ENCODE results near the gene TK2. TPM values are rescaled to one million over a fixed set of nuclear protein-coding genes. Genes with fewer than 3 reads are reported as not detected.

The TK2 gene
- polyA plus RNA-seq, 2 of the 4 experiments (the other 2 are of a cell fraction), result 13.9 to 29.5 TPM

DNA sequence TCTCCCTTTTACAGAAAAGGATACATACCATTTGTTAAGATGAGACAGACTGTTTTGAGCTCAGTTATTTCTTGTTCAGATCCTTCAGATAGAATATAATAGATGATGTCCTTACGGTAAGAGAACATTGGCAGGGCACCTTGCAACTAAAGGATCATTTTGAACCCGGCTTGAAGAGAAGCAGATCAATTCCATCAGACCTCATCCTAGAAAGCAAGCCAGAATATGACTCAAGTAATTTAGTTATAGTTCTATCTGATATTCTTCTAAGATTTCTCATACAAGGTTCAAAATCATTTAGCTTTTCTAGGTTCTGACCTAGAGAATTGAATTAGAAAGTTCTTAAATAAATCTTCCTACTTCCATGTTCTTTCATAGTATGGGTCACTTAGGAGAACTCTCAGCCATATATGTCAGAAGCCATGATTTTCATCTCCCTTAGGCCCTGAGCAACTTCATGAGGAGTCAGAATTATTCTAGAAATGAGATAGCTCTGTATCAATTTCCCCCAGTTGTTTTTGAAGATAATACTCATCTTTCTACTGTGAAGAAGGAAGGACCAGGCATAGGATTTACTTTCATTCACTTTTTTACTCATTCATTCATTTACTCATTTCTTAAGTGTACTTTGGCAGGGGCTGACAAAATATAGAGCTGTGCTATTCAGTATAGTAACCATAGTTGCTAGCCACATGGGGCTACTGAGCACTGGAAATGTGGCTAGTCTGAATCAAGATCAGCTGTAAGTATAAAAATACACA, 13.8 kb upstream of the TK2 start:
- H3K9me3 ChIP-seq, result no peaks in the 10 kb centered on the region

DNA sequence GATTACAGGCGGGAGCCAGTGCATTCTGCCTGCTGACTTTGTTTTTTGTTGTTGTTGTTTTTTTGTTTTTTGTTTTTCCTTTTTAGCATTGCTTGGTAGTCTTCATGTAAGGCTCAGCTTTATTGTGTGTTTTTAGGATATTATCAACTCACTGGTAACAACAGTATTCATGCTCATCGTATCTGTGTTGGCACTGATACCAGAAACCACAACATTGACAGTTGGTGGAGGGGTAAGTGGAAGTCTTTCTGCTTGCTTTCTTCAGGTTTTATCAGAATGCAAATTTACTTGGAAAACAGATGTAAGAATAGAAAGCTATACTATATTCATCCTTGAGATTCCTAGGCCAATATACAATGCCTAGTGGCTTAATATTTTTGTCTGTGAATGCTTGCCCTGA, 13.1 kb upstream of the TK2 start:
- no peak overlapping the region for H3K4me2 ChIP-seq
- no peaks in the 10 kb centered on the region for H3K9me3 ChIP-seq
- DNase-seq (ENCODE audit: low read depth in 1 of 2, low spot score in 1 of 2) (no peak), FAIRE-seq (no peak), ATAC-seq (no peak)
- no peak overlapping the region for H3K27ac ChIP-seq
- ChIA-PET POLR2A (interaction anchor here (1.3 to 1.8 kb wide), 2 partner anchors 11 to 41 kb away, joined by 6 to 8 read pairs; partner anchors contain the start of gene CKLF), CTCF (interaction anchor here (0.7 to 4.8 kb wide), 20 partner anchors 8 to 332 kb away, joined by 3 to 34 read pairs (median 5); partner anchors contain the start of genes CKLF, CMTM2, CMTM3 and TK2)
- TF ChIP-seq SREBF2 (IDR thresholded peaks at IDR 0.05) (no peak), BCL3 (IDR thresholded peaks at IDR 0.05) (no peak), HOXA7 (CRISPR knock-in tag; IDR thresholded peaks at IDR 0.05) (no peak), CBX2 (IDR thresholded peaks at IDR 0.05; ENCODE audit: borderline replicate concordance, low read depth) (no peak), RCOR1 (IDR thresholded peaks at IDR 0.05; ENCODE audit: low read depth, low read length) (no peak), NPAS2 (CRISPR knock-in tag; IDR thresholded peaks at IDR 0.05; ENCODE audit: borderline replicate concordance) (no peak), CHD2 (IDR thresholded peaks at IDR 0.05; ENCODE audit: low read length, partially characterized antibody) (no peak), RAD21 (conservative IDR thresholded peaks at IDR 0.05 in 1 of 2, IDR thresholded peaks at IDR 0.05 in 1 of 2) (no peak), MAZ (IDR thresholded peaks at IDR 0.05; ENCODE audit: borderline replicate concordance, low read depth, low read length) (no peak), PBX3 (IDR thresholded peaks at IDR 0.05) (no peak), ZC3H11A (IDR thresholded peaks at IDR 0.05) (no peak), CBX8 (IDR thresholded peaks at IDR 0.05) (no peak), NR3C1 (IDR thresholded peaks at IDR 0.05) (no peak), MYC (IDR thresholded peaks at IDR 0.05; ENCODE audit: borderline replicate concordance, low read length) (no peak), FOSB (CRISPR knock-in tag; IDR thresholded peaks at IDR 0.05) (no peak)
- TF ChIP-seq, protein P1, sequence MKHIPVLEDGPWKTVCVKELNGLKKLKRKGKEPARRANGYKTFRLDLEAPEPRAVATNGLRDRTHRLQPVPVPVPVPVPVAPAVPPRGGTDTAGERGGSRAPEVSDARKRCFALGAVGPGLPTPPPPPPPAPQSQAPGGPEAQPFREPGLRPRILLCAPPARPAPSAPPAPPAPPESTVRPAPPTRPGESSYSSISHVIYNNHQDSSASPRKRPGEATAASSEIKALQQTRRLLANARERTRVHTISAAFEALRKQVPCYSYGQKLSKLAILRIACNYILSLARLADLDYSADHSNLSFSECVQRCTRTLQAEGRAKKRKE (CRISPR knock-in tag; IDR thresholded peaks at IDR 0.05; ENCODE audit: low read depth), result no peak
- H3K4me1 ChIP-seq, result no peaks in the 10 kb centered on the region; the same call in 2 of the 3 replicates
- H3K4me3 ChIP-seq, result no peak overlapping the region
- WGBS (ENCODE audit: missing lambda C conversion rate), result 92% methylated on average over 2 of the region's 2 CpGs

More for the DNA sequence above, 13.8 kb upstream of the TK2 start:
- 93% methylated on average over 2 of the region's 2 CpGs for WGBS (ENCODE audit: missing lambda C conversion rate)
- Histone ChIP-seq H3K27ac (no peak overlapping the region), H3K4me2 (no peak overlapping the region), H3K4me1 (peaks cover 7% of the 10 kb centered on the region), H3K4me3 (no peak overlapping the region)
- ChIA-PET POLR2A (interaction anchor here (0.6 to 1.8 kb wide), 2 partner anchors 11 to 24 kb away, joined by 5 to 8 read pairs; partner anchors contain the start of gene CKLF), CTCF (interaction anchor here (0.6 to 4.8 kb wide), 19 partner anchors 9 to 1001 kb away, joined by 3 to 34 read pairs (median 4); partner anchors contain the start of genes CKLF, CMTM2, DYNC1LI2 and TK2)
- TF ChIP-seq MAZ (IDR thresholded peaks at IDR 0.05; ENCODE audit: borderline replicate concordance, low read depth, low read length) (no peak), RNF2 (IDR thresholded peaks at IDR 0.05; ENCODE audit: borderline replicate concordance, low read depth) (no peak), FOSL2 (IDR thresholded peaks at IDR 0.05) (no peak), FOSL2 (CRISPR knock-in tag; IDR thresholded peaks at IDR 0.05) (no peak), RARB (CRISPR knock-in tag; IDR thresholded peaks at IDR 0.05) (no peak), HMGXB4 (CRISPR knock-in tag; IDR thresholded peaks at IDR 0.05; ENCODE audit: borderline replicate concordance) (no peak), MYC (IDR thresholded peaks at IDR 0.05; ENCODE audit: borderline replicate concordance, low read length) (no peak), EHF (CRISPR knock-in tag; IDR thresholded peaks at IDR 0.05) (no peak), POLR2AphosphoS2 (conservative IDR thresholded peaks at IDR 0.05; ENCODE audit: low read length) (no peak), SREBF2 (IDR thresholded peaks at IDR 0.05) (no peak), KDM1A (IDR thresholded peaks at IDR 0.05; ENCODE audit: low read depth) (no peak), RAD21 (conservative IDR thresholded peaks at IDR 0.05 in 1 of 2, IDR thresholded peaks at IDR 0.05 in 1 of 2) (no peak), EHMT2 (IDR thresholded peaks at IDR 0.05; ENCODE audit: low read depth) (no peak), FOSB (CRISPR knock-in tag; IDR thresholded peaks at IDR 0.05) (no peak), HDAC2 (IDR thresholded peaks at IDR 0.05) (no peak), SMC3 (IDR thresholded peaks at IDR 0.05) (no peak), CHD2 (IDR thresholded peaks at IDR 0.05; ENCODE audit: low read length, partially characterized antibody) (no peak)
- TF ChIP-seq, protein P2, sequence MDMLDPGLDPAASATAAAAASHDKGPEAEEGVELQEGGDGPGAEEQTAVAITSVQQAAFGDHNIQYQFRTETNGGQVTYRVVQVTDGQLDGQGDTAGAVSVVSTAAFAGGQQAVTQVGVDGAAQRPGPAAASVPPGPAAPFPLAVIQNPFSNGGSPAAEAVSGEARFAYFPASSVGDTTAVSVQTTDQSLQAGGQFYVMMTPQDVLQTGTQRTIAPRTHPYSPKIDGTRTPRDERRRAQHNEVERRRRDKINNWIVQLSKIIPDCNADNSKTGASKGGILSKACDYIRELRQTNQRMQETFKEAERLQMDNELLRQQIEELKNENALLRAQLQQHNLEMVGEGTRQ (IDR thresholded peaks at IDR 0.05), result no peak
- ATAC-seq, result no peak
- FAIRE-seq, result no peak
- no peak for DNase-seq (ENCODE audit: low read depth in 1 of 2, low spot score in 1 of 2)
